ENCODE results near the gene TUBB2B. TPM values are rescaled to one million over a fixed set of nuclear protein-coding genes. Genes with fewer than 3 reads are reported as not detected.

The TUBB2B gene
- total and polyA plus RNA-seq, 7 donors, result 1.1 to 5.7 (median 3.4) TPM

- Histone ChIP-seq H3K9me3 (no peaks in the 10 kb centered on the region), H3K27ac (no peak overlapping the region), H3K4me3 (peak overlapping the region; percentile 63), H3K4me1 (peaks cover 36% of the 10 kb centered on the region), H3K27me3 (ENCODE audit: insufficient read depth in 3 of 3, low read length in 2 of 3) (peaks cover 0 to 92% (median 30%) of the 10 kb centered on the region in 3 donors), H3K36me3 (ENCODE audit: insufficient read depth in 1 of 2, low read depth in 1 of 2) (no peaks in the 10 kb centered on the region)
- TF ChIP-seq, protein P1, sequence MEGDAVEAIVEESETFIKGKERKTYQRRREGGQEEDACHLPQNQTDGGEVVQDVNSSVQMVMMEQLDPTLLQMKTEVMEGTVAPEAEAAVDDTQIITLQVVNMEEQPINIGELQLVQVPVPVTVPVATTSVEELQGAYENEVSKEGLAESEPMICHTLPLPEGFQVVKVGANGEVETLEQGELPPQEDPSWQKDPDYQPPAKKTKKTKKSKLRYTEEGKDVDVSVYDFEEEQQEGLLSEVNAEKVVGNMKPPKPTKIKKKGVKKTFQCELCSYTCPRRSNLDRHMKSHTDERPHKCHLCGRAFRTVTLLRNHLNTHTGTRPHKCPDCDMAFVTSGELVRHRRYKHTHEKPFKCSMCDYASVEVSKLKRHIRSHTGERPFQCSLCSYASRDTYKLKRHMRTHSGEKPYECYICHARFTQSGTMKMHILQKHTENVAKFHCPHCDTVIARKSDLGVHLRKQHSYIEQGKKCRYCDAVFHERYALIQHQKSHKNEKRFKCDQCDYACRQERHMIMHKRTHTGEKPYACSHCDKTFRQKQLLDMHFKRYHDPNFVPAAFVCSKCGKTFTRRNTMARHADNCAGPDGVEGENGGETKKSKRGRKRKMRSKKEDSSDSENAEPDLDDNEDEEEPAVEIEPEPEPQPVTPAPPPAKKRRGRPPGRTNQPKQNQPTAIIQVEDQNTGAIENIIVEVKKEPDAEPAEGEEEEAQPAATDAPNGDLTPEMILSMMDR (IDR thresholded peaks at IDR 0.05), result no peak
- intact Hi-C loops (cut with DNase I), result no loop called here
- no peak for ATAC-seq
- WGBS, 3 donors, result 45 to 47% (median 46%) methylated on average over 11 of the region's 11 CpGs
- DNase-seq, result no peak
Observed at GRCh38 chr6:3230256-3230882, 2.9 kb upstream of the TUBB2B start.

DNA sequence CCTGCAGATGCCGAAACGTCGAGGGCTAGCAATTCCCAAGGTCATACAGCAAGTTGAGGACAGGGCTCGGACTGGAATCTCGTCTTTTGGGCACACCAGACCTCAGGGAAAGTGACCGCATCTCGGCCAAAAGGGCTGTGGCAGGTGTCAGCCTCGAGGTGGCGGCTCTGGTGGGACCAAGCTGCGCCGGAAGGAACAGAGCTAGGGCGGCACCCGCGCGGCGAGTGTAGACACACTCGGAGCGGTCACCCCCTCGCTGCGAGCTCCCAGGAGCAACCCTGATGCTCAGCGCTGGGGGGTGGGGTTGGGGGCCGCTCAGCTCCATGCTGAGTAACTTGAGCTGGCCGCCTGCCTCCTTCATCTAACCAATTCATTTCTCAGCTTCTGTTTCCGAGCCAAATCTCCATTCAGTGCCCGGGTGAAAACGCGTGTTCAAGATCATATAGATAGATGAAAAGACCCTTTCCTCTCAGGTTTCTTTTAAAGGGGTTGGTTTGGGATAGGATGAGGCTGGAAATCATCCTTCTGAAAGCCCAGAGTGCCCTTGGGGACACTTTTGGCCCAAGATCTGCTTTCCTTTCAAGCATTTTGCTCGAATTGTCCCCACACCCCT lies 2.2 kb upstream of the TUBB2B start:
- Histone ChIP-seq H3K27ac (no peak overlapping the region), H3K9me3 (no peaks in the 10 kb centered on the region), H3K27me3 (ENCODE audit: insufficient read depth in 3 of 3, low read length in 2 of 3) (peaks cover 0 to 87% (median 28%) of the 10 kb centered on the region in 3 donors), H3K4me3 (peak overlapping the region; percentile 32), H3K4me1 (peaks cover 36% of the 10 kb centered on the region), H3K36me3 (ENCODE audit: insufficient read depth in 1 of 2, low read depth in 1 of 2) (no peaks in the 10 kb centered on the region)
- ATAC-seq, result peak in 1 of 4 donors; percentile 23
- TF ChIP-seq, protein P1 (IDR thresholded peaks at IDR 0.05), result peak; percentile 4
- intact Hi-C loops (cut with DNase I), result no loop called here
- WGBS, 3 donors, result 6 to 8% (median 7%) methylated on average over 27 to 28 of the region's 28 CpGs
- peak in 1 of 2 donors; percentile 57 for DNase-seq

- no peaks in the 10 kb centered on the region for H3K9me3 ChIP-seq
- DNase-seq (no peak), ATAC-seq (peak in 1 of 4 donors; percentile 14)
- intact Hi-C loops (cut with DNase I), result no loop called here
- no peak overlapping the region for H3K27ac ChIP-seq
- TF ChIP-seq, protein P1 (IDR thresholded peaks at IDR 0.05), result no peak
- no peaks in the 10 kb centered on the region for H3K36me3 ChIP-seq (ENCODE audit: insufficient read depth in 1 of 2, low read depth in 1 of 2)
- peak overlapping the region; percentile 64 for H3K4me3 ChIP-seq
- peaks cover 36% of the 10 kb centered on the region for H3K4me1 ChIP-seq
- 1 to 4% (median 3%) methylated on average over 55 to 62 of the region's 62 CpGs for WGBS, 3 donors
- peaks cover 0 to 80% (median 27%) of the 10 kb centered on the region in 3 donors for H3K27me3 ChIP-seq (ENCODE audit: insufficient read depth in 3 of 3, low read length in 2 of 3)
Observed at GRCh38 chr6:3228771-3229565, 1.5 kb upstream of the TUBB2B start.

DNA sequence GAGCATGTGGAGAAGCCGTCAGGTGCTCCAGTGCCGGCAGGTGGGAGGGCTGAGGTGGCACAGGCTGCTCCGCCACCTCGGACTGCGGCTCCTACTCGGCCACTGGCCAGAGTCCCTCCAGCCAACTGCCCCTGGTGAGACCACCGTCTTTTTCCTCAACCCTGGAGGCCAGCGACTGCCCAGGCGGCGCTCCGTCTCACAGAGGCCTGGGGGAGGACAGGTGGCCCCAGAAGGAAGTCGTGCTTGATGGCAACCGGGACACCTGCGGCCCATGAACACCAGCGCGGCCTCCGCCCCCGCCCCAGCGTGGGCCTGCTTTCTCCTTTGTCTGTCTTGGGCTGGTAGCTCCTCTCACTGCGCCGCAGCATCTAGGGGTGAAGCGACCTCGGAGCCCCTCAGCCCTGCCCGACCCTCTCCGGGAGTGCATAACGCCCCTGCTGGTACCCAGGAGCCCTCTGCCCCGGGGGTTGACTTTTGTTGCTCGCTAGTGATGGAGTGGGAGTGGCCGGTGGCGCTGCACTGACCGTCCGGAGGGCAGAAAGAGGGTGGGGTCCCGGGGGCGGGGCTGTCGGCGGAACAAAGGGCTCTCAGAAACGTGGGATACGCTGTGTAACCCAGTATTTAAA lies 706 bp upstream of the TUBB2B start:
- no peaks in the 10 kb centered on the region for H3K9me3 ChIP-seq
- WGBS, 3 donors, result 1 to 3% (median 2%) methylated on average over 32 to 38 of the region's 38 CpGs
- no peak for DNase-seq
- peak overlapping the region; percentile 64 for H3K4me3 ChIP-seq
- TF ChIP-seq, protein P1 (IDR thresholded peaks at IDR 0.05), result no peak
- H3K27me3 ChIP-seq (ENCODE audit: insufficient read depth in 3 of 3, low read length in 2 of 3), result peaks cover 0 to 72% (median 27%) of the 10 kb centered on the region in 3 donors
- peaks cover 36% of the 10 kb centered on the region for H3K4me1 ChIP-seq
- no peak overlapping the region for H3K27ac ChIP-seq
- ATAC-seq, result peak in 1 of 4 donors; percentile 19
- intact Hi-C loops (cut with DNase I), result no loop called here
- H3K36me3 ChIP-seq (ENCODE audit: insufficient read depth in 1 of 2, low read depth in 1 of 2), result no peaks in the 10 kb centered on the region

All from psoas muscle (tissue), 8 donors.